DOHH2 (cell line): ENCODE data around the gene ZSCAN5B.

Experiments used
- CTCF ChIP-seq: fragments of 200-600 bp; sonication (generic); IDR thresholded peaks from one replicate; pipeline ENCODE4 v1.5.1; 2014; ENCODE audit warnings: antibody characterized with exemption, mild to moderate bottlenecking, low read depth, low read length; ENCODE audit not compliant: poor library complexity, severe bottlenecking
- EZH2phosphoT487 ChIP-seq: fragments of 200-600 bp; sonication (generic); IDR thresholded peaks from 2 replicates; pipeline ENCODE4 v1.6.1; 2017; ENCODE audit warnings: borderline replicate concordance, mild to moderate bottlenecking, antibody characterized with exemption, low read length, moderate library complexity, mixed read lengths

GRCh38 chr19:56152644-56153043 lies 44.9 kb downstream of the ZSCAN5B start:
- TF ChIP-seq CTCF (no peak), EZH2phosphoT487 (no peak)
